Panc1 (cell line): ENCODE results near the gene GRM1.

ENCODE experiments used
- CTCF ChIP-seq: fragments of 450-650 bp; IDR thresholded peaks from 2 replicates; pipeline ENCODE4 v1.5.1; 2017; ENCODE audit warnings: mild to moderate bottlenecking
- POLR2AphosphoS5 ChIP-seq: IDR thresholded peaks from 2 replicates; pipeline ENCODE4 v1.6.1; 2012; ENCODE audit warnings: mild to moderate bottlenecking, low read depth, low read length, moderate library complexity
- SIN3A ChIP-seq: IDR thresholded peaks from 2 replicates; pipeline ENCODE4 v1.6.1; 2012; ENCODE audit warnings: low read depth, mild to moderate bottlenecking, low read length, moderate library complexity, borderline replicate concordance; ENCODE audit not compliant: insufficient read depth
- TCF7L2 ChIP-seq: IDR thresholded peaks from 2 replicates; pipeline ENCODE4 v1.6.1; 2011; ENCODE audit warnings: mild to moderate bottlenecking, low read depth, low read length, inconsistent platforms

- TF ChIP-seq CTCF (no peak), POLR2AphosphoS5 (no peak), SIN3A (no peak), TCF7L2 (no peak)
These were observed 452.7 kb downstream of the GRM1 start for GRCh38 chr6:146481527-146481926.
